H1 (cell line): Measurements from ENCODE around the gene ZNRF3. TPM values are rescaled to one million over a fixed set of nuclear protein-coding genes. Genes with fewer than 3 reads are reported as not detected.

Experiments used
- CTCF ChIA-PET: fragments of 300-600 bp; sonication (Branson Sonifier 250); formaldehyde crosslinking; loops from one replicate; lab custom pipeline; 2021; ENCODE audit not compliant: partially characterized antibody; lab: Charles Lee
- POLR2A ChIA-PET: fragments of 300-600 bp; sonication (Branson Sonifier 250); formaldehyde crosslinking; loops from one replicate; lab custom pipeline; 2021; ENCODE audit warnings: inconsistent platforms; ENCODE audit not compliant: partially characterized antibody; lab: Charles Lee
- DNase-seq, 2 experiments: peaks; one replicate each; pipeline versions ENCODE4 v3.0.0 to v3.0.0-alpha.2; 2010 to 2022; ENCODE audit warnings: low spot score in 2 of 2, low read depth in 1 of 2, mixed read lengths in 1 of 2
- FAIRE-seq: peaks from 2 replicates; lab custom pipeline; 2011; peaks lifted over from hg19 to GRCh38; lab: Jason Lieb, UNC
- H2AFZ ChIP-seq: 2 replicates; pipeline ENCODE4 v1.8.1; 2012; ENCODE audit warnings: low read length, inconsistent platforms
- H2AK5ac ChIP-seq: 2 replicates; pipeline ENCODE4 v1.6.1; 2013; ENCODE audit warnings: low read depth, low read length
- H2BK120ac ChIP-seq: replicated peaks from 2 replicates; pipeline ENCODE3; 2013; ENCODE audit warnings: low read depth, low read length, inconsistent platforms
- H2BK12ac ChIP-seq: 2 replicates; pipeline ENCODE4 v1.6.1; 2013; ENCODE audit warnings: low read depth, low read length
- H2BK15ac ChIP-seq: 2 replicates; pipeline ENCODE4 v1.6.1; 2013; ENCODE audit warnings: low read length
- H2BK20ac ChIP-seq: 2 replicates; pipeline ENCODE4 v1.6.1; 2013; ENCODE audit warnings: low read length
- H2BK5ac ChIP-seq: 2 replicates; pipeline ENCODE4 v1.6.1; 2013; ENCODE audit warnings: low read depth, low read length
- H3K14ac ChIP-seq: 2 replicates; pipeline ENCODE4 v1.6.1; 2013; ENCODE audit warnings: inconsistent platforms; ENCODE audit not compliant: insufficient read length
- H3K18ac ChIP-seq: 2 replicates; pipeline ENCODE4 v1.6.1; 2013; ENCODE audit warnings: low read length; ENCODE audit errors: extremely low read depth
- H3K23ac ChIP-seq: 2 replicates; pipeline ENCODE4 v1.6.1; 2013; ENCODE audit warnings: inconsistent platforms; ENCODE audit not compliant: insufficient read length
- H3K23me2 ChIP-seq: 2 replicates; pipeline ENCODE4 v1.6.1; 2013; ENCODE audit warnings: low read depth, low read length
- H3K27ac ChIP-seq: 2 replicates; pipeline ENCODE4 v1.6.1; 2011; ENCODE audit warnings: low read depth, low read length, inconsistent platforms
- H3K27me3 ChIP-seq, 4 experiments: replicated peaks in 1 of 4; 1 replicate in 1 of 4; 2 replicates in 3 of 4; pipeline versions ENCODE4 v1.6.1 to v1.8.1; 2011 to 2013; ENCODE audit warnings: low read length in 3 of 4, mild to moderate bottlenecking in 3 of 4, inconsistent platforms in 2 of 4, mixed read lengths in 2 of 4, moderate library complexity in 1 of 4; ENCODE audit not compliant: control insufficient read depth in 3 of 4, insufficient read depth in 3 of 4; ENCODE audit errors: extremely low read depth in 1 of 4
- H3K36me3 ChIP-seq, 4 experiments: 2 replicates each; pipeline versions ENCODE4 v1.6.1 to v1.8.1; 2011 to 2013; ENCODE audit warnings: mild to moderate bottlenecking in 4 of 4, low read length in 3 of 4, moderate library complexity in 2 of 4, control low read depth in 1 of 4, inconsistent platforms in 1 of 4; ENCODE audit not compliant: insufficient read depth in 4 of 4, control insufficient read depth in 2 of 4
- H3K4ac ChIP-seq: replicated peaks from 2 replicates; pipeline ENCODE3; 2013; ENCODE audit warnings: low read length, low read depth, mixed read lengths, inconsistent platforms; ENCODE audit not compliant: insufficient read length
- H3K4me1 ChIP-seq, 4 experiments: replicated peaks in 1 of 4; 1 replicate in 1 of 4; 2 replicates in 3 of 4; pipeline versions ENCODE4 v1.6.1 to v1.8.1; 2011 to 2013; ENCODE audit warnings: low read length in 3 of 4, inconsistent platforms in 2 of 4, mixed read lengths in 1 of 4; ENCODE audit not compliant: insufficient read depth in 4 of 4, control insufficient read depth in 3 of 4
- H3K4me2 ChIP-seq, 2 experiments: 2 replicates each; pipeline versions ENCODE4 v1.6.1 to v1.8.1; 2011 to 2013; ENCODE audit warnings: low read depth in 2 of 2, low read length in 2 of 2, control low read depth in 1 of 2, inconsistent platforms in 1 of 2, mild to moderate bottlenecking in 1 of 2; ENCODE audit not compliant: insufficient read depth in 1 of 2
- H3K4me3 ChIP-seq, 4 experiments: fragments of 200-600, 300-600 bp in 1 of 4; sonication (generic), shearing (Covaris generic), sonication (Bioruptor Twin) in 1 of 4; 2 replicates each; pipeline versions ENCODE4 v1.5.1 to v1.8.1; 2011 to 2016; ENCODE audit warnings: low read length in 4 of 4, low read depth in 3 of 4, control low read depth in 2 of 4, inconsistent platforms in 2 of 4, mild to moderate bottlenecking in 2 of 4, mixed read lengths in 1 of 4, moderate library complexity in 1 of 4; ENCODE audit not compliant: insufficient read depth in 2 of 4; ENCODE audit errors: extremely low read depth in 1 of 4
- H3K56ac ChIP-seq: replicated peaks from 2 replicates; pipeline ENCODE3; 2013; ENCODE audit warnings: low read depth, mild to moderate bottlenecking, mixed read lengths, low read length, inconsistent platforms; ENCODE audit not compliant: insufficient read length
- H3K79me1 ChIP-seq: 2 replicates; pipeline ENCODE4 v1.6.1; 2013; ENCODE audit warnings: low read depth, low read length, control low read depth
- H3K79me2 ChIP-seq, 2 experiments: 2 replicates each; pipeline versions ENCODE4 v1.6.1 to v1.8.1; 2012 to 2013; ENCODE audit warnings: low read length in 2 of 2, mild to moderate bottlenecking in 2 of 2, inconsistent platforms in 1 of 2; ENCODE audit not compliant: insufficient read depth in 2 of 2, control insufficient read depth in 1 of 2
- H3K9ac ChIP-seq, 4 experiments: replicated peaks in 1 of 4; 1 replicate in 1 of 4; 2 replicates in 3 of 4; pipeline versions ENCODE4 v1.6.1 to v1.8.1; 2011 to 2013; ENCODE audit warnings: low read depth in 3 of 4, low read length in 3 of 4, control low read depth in 2 of 4, mild to moderate bottlenecking in 2 of 4, moderate library complexity in 2 of 4, inconsistent platforms in 1 of 4; ENCODE audit errors: extremely low read depth in 1 of 4
- H3K9me3 ChIP-seq, 2 experiments: 2 replicates each; pipeline versions ENCODE4 v1.6.1 to v1.8.1; 2012 to 2013; ENCODE audit warnings: mild to moderate bottlenecking in 2 of 2, moderate library complexity in 2 of 2, control low read depth in 1 of 2, inconsistent platforms in 1 of 2, low read depth in 1 of 2, low read length in 1 of 2, mixed read lengths in 1 of 2; ENCODE audit not compliant: insufficient read depth in 2 of 2
- H4K20me1 ChIP-seq, 2 experiments: replicated peaks in 1 of 2; 2 replicates each; pipeline versions ENCODE3 to v1.8.1; 2011 to 2013; ENCODE audit warnings: inconsistent platforms in 2 of 2, low read length in 2 of 2, mild to moderate bottlenecking in 1 of 2; ENCODE audit not compliant: insufficient read depth in 2 of 2, control insufficient read depth in 1 of 2
- H4K5ac ChIP-seq: 2 replicates; pipeline ENCODE4 v1.6.1; 2013; ENCODE audit warnings: low read length, low read depth, mixed read lengths, inconsistent platforms; ENCODE audit not compliant: insufficient read length
- H4K8ac ChIP-seq: 2 replicates; pipeline ENCODE4 v1.8.0; 2013; ENCODE audit warnings: mild to moderate bottlenecking, moderate library complexity, low read length, inconsistent platforms; ENCODE audit not compliant: insufficient read depth; ENCODE audit errors: extremely low read depth
- H4K91ac ChIP-seq: replicated peaks from 2 replicates; pipeline ENCODE3; 2013; ENCODE audit warnings: low read length, mixed read lengths, inconsistent platforms; ENCODE audit not compliant: insufficient read length
- CBX8 ChIP-seq: fragments of 300-800, 300-1000 bp; sonication (generic); IDR thresholded peaks from 2 replicates; pipeline ENCODE4 v1.7.1; 2016; ENCODE audit warnings: low read depth, low read length, borderline replicate concordance
- FOSL1 ChIP-seq: IDR thresholded peaks from 2 replicates; pipeline ENCODE4 v1.6.1; 2011; ENCODE audit warnings: mild to moderate bottlenecking, low read depth, low read length, moderate library complexity; ENCODE audit not compliant: insufficient read depth
- HDAC2 ChIP-seq, 2 experiments: fragments of 300-600 bp in 1 of 2; sonication (generic) in 1 of 2; IDR thresholded peaks; 2 replicates each; pipeline ENCODE4 v1.6.1; 2011 to 2012; ENCODE audit warnings: low read depth in 2 of 2, low read length in 2 of 2, mild to moderate bottlenecking in 2 of 2, moderate library complexity in 2 of 2, borderline replicate concordance in 1 of 2, inconsistent platforms in 1 of 2
- KDM4A ChIP-seq: IDR thresholded peaks from one replicate; pipeline ENCODE4 v1.7.1; 2012; ENCODE audit warnings: low read depth, mild to moderate bottlenecking, moderate library complexity, low read length, inconsistent platforms; ENCODE audit not compliant: severe bottlenecking
- RBBP5 ChIP-seq: IDR thresholded peaks from 2 replicates; pipeline ENCODE4 v1.7.1; 2012; ENCODE audit warnings: low read depth, mild to moderate bottlenecking, inconsistent platforms, low read length, moderate library complexity, borderline replicate concordance
- RXRA ChIP-seq: IDR thresholded peaks from 2 replicates; pipeline ENCODE4 v1.6.1; 2011; ENCODE audit warnings: low read depth, mild to moderate bottlenecking, low read length, moderate library complexity; ENCODE audit not compliant: insufficient read depth
- TAF1 ChIP-seq: IDR thresholded peaks from 2 replicates; pipeline ENCODE4 v1.6.1; 2011; ENCODE audit warnings: mild to moderate bottlenecking, low read depth, low read length
- TEAD4 ChIP-seq: IDR thresholded peaks from 2 replicates; pipeline ENCODE4 v1.6.1; 2012; ENCODE audit warnings: low read depth, low read length, inconsistent platforms, mixed read lengths
- WGBS, 2 experiments: shearing (Covaris generic) in 1 of 2; methylation state at CpG; one replicate each; pipeline versions ENCODE4 v1.1.6 to v1.1.7; 2013 to 2015; ENCODE audit warnings: low lambda C conversion rate in 2 of 2, mixed read lengths in 2 of 2, inconsistent platforms in 1 of 2, low coverage in 1 of 2, missing lambda C conversion rate in 1 of 2; ENCODE audit not compliant: insufficient replicate concordance in 2 of 2, insufficient coverage in 1 of 2, insufficient read length in 1 of 2; ENCODE audit errors: extremely low coverage in 1 of 2, missing lambda C conversion rate in 1 of 2; 5-methylcytosine and 5-hydroxymethylcytosine counted together
- polyA plus RNA-seq, 7 experiments: library from polyadenylated mRNA; depleted of rRNA in 3 of 7; stranded (reverse) in 5 of 7; unstranded in 2 of 7; fragments of >200 nt in 5 of 7; fragments of 200-250 nt in 2 of 7; gene quantifications; 1 replicate in 5 of 7; 2 replicates in 1 of 7; 4 replicates in 1 of 7; pipeline versions ENCODE4 v1.2.1 to v1.2.3, GENCODE V29; 2011 to 2013; ENCODE audit warnings: missing spikeins in 2 of 7, mixed read lengths in 2 of 7
- total RNA-seq: library from RNA; stranded (reverse); fragmentation: NEBNext Ultra II Directional; extraction: Animal tissue kit (Norgen Biotek cat#: 25700); gene quantifications from 2 replicates; pipeline ENCODE4 v1.2.1, GENCODE V29; 2021

Gene ZNRF3
- total and polyA plus RNA-seq, 2 of the 8 experiments (the other 6 are each of a cell fraction or from before 2014, with no cell fraction given): 14.1 to 21.7 TPM

DNA sequence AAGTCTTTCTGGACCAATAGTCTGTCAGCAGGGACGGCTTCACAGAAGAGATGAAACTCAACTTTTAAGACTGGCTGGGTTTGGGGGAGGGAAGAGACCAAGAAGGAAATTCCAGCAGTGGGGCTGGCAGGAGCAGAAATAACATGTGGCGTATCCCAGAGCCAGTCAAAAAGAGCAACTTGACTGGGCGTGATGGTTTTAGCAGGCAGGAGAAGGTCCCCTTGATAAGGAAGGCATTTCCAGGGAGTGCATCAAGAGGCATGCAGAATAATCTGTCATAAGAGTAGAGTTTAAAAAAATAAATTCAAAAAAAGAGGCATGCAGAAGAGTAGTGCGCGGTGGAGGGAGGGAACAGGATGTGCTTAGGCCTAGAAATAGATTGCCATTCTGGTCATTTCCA, 125.8 kb downstream of the ZNRF3 start:
- Histone ChIP-seq H2BK20ac (no peak overlapping the region), H2BK15ac (no peak overlapping the region), H3K4me2 (no peak overlapping the region), H3K27me3 (no peaks in the 10 kb centered on the region), H3K23ac (no peak overlapping the region), H3K4me3 (no peak overlapping the region), H4K91ac (no peak overlapping the region)
- WGBS, 2 experiments: 82% methylated on average over 5 of the region's 5 CpGs; no CpG with 5 or more reads in 1 of the 2 experiments
- FAIRE-seq: no peak
- POLR2A ChIA-PET: interaction anchor here (0.6 kb wide), 1 partner anchor 82 kb away, joined by 3 read pairs; no protein-coding TSS in a partner anchor
- TF ChIP-seq RBBP5 (no peak), CBX8 (no peak), HDAC2 (IDR thresholded peaks at IDR 0.05; ENCODE audit: borderline replicate concordance in 1 of 2, low read depth in 2 of 2, low read length in 2 of 2) (no peak), TAF1 (no peak), TEAD4 (no peak), RXRA (no peak), FOSL1 (no peak), KDM4A (no peak)
- TF ChIP-seq, all 59 proteins: peak for 0
- Histone ChIP-seq H2AFZ (no peak overlapping the region), H2BK12ac (no peak overlapping the region), H3K4me1 (peaks cover 13 to 33% (median 16%) of the 10 kb centered on the region in 4 experiments), H3K27ac (no peak overlapping the region), H2AK5ac (no peak overlapping the region), H3K18ac (no peak overlapping the region), H3K9me3 (no peaks in the 10 kb centered on the region), H3K9ac (no peak overlapping the region), H4K5ac (no peak overlapping the region), H3K4ac (no peak overlapping the region), H3K79me2 (peaks cover 2 to 56% of the 10 kb centered on the region in 2 experiments; a peak in 2 of 4 replicates), H2BK5ac (no peak overlapping the region), H3K36me3 (0 out of 8 replicates have a peak, but pooled peaks cover 0 to 3% (median 0%) of the 10 kb centered on the region in 4 experiments), H2BK120ac (no peak overlapping the region), H3K14ac (no peak overlapping the region), H4K8ac (no peak overlapping the region), H3K23me2 (peaks cover 3% of the 10 kb centered on the region; the same call in 1 of the 2 replicates), H3K79me1 (peaks cover 2% of the 10 kb centered on the region; the same call in 1 of the 2 replicates), H4K20me1 (peaks cover 0 to 2% of the 10 kb centered on the region in 2 experiments), H3K56ac (no peak overlapping the region)
- CTCF ChIA-PET: interaction anchor here (1.0 kb wide), 1 partner anchor 17 kb away, joined by 3 read pairs; no protein-coding TSS in a partner anchor
- no peak for DNase-seq
